PC-3 (cell line): ENCODE results near the gene OR52A1.

Source experiments
- CTCF ChIP-seq: fragments of 300-600 bp; sonication (generic); conservative IDR thresholded peaks from 2 replicates; pipeline ENCODE4 v1.5.1; 2017; ENCODE audit warnings: antibody characterized with exemption, low read depth, mild to moderate bottlenecking, low read length
- EZH2 ChIP-seq: fragments of 300-600 bp; sonication (generic); IDR thresholded peaks from one replicate; pipeline ENCODE4 v1.6.1; 2017; ENCODE audit warnings: antibody characterized with exemption, mild to moderate bottlenecking, low read length; ENCODE audit not compliant: unreplicated experiment
- EZH2phosphoT487 ChIP-seq: fragments of 300-600 bp; sonication (generic); IDR thresholded peaks from 2 replicates; pipeline ENCODE4 v1.6.1; 2018; ENCODE audit warnings: mild to moderate bottlenecking, antibody characterized with exemption, low read length, borderline replicate concordance

DNA sequence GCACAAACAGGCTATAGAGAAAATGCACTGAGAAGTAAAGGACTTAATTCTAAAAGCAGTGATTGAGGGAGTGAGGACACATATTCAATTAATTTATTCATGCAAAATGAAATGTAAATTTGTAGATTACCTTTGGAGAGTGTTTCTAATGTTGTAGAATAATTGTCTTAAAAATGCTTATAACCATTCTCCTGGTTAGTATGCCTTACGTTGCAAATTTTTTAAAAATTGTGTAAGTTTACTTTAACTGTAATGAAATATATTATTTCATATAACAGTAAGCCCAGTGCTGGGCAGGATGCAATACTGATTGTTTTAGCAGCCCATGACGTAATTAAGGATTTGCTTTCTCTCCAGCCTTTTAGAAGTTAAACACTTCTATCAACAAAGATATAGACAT lies 58.5 kb downstream of the OR52A1 start:
- no peak for TF ChIP-seq CTCF
- no peak for TF ChIP-seq EZH2
- no peak for TF ChIP-seq EZH2phosphoT487
